HG03097 (cell line): ENCODE results near the gene L3MBTL4.

Source experiments
- ATAC-seq: cut with Tn5 transposase; IDR thresholded peaks from one replicate; pipeline ENCODE4 v1.9.1; 2021; ENCODE audit not compliant: unreplicated experiment, low FRiP score

L3MBTL4 gene

DNA sequence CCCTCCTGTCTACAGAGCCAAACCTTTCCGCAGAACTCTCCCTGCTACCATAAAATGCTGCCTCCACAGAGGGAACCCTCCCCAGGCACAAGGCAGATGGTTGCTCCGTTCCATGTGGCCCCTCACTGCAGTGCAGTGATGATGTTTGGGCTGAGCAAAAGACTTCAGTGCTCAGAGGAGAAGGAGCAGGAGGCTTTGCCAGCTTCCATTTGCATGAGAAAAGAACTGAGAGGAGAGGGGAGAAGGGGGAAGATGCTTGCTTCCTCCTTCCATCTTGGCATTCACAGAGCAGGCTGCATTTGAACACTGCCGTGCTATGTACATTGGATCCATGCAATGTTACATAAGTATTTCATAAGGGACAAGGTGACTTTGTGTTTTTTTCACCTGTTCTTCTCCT is 472.8 kb downstream of the L3MBTL4 start:
- ATAC-seq, result no peak

DNA sequence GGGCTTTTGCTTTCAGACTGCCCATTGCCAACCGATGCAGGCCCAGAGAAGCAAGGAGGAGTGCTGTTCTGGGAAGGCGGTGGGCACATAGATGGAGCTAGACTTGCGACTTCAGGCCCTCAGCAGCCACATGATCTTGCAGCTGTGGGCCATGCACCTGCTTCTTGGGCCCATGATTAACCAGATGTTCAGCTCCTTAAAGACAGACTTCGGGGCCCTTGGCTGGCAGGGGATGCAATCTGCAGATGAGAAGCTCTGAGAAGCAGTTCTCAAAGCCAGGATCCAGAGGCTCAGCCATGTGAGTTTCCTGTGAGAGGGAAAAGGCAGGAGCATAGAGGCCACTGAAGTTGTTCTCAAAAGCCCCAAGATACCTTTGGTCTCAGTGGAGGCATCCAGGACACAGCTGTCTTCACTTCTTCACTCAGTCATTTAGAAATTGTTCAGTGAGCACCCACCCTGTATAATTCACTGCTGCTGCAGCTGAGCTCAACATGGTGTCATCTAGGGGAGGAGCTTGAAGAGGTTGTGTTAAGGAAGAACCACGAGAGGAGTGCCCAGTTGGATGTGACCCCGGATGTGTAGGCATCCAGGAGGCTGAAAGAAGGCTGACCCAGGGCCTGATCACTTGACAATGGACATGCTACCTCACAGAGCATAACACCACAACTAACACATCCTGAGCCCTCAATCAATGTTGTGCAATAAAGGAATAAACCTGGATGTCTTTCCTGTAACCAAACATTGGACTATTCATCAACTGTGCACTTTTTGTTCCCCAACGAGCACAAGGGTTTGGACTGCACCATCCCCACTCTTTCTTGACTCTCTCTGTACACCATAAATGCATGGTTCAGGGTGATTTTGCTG is 474.7 kb downstream of the L3MBTL4 start:
- no peak for ATAC-seq

DNA sequence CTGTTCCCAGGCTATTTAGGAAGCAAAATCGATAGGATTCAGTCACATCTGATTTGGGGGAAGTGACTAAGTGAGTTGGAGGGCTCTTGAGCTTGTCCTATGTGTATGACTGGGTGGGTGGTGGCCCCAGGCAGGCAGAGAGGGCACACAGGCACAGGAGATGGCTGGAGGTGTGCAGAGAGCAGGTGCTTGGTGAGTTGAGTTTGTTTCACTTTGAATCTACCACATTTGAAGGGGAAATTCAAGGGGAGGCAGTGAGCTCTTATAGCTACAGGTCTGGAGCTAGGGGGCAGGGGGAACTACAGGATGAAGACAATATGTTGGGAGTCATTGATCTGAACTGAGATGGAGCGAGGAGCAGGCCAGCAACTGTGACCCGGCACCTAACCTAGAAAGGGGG is 476.9 kb downstream of the L3MBTL4 start:
- ATAC-seq, result no peak

DNA sequence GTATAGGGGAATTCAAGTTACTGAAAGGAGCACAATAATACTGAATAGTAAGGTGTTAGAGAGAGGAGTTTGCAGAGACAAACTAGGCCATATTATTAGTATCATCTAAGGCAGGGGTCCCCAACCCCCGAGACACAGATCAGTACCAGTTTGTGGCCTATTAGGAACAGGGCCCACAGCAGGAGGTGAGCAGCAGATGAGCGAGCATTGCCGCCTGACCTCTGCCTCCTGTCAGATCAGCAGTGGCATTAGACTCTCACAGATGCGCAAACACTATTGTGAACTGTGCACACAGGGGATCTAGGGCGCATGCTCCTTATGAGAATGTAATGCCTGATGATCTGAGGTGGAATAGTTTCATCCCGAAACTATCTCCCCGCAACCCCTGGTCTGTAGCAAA is 477.6 kb downstream of the L3MBTL4 start:
- ATAC-seq, result no peak

DNA sequence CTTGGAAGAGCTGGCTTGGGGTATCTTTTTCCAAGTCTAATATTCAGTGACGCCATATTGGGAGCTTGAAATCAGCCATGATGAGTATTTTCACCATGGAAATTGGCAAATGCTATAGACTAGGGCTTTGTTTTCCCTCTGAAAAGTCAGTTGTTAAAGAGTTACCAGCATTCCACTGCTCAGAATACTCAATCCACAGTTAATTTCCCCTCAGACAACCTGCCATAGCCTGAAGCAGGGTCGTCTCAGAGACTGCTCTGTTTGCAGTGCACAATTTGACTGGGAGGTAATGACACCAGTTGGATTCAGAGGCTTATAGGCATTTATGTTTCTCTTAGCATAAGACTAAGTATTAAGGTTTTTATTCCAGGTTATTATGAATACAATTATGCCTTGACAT is 483.9 kb downstream of the L3MBTL4 start:
- no peak for ATAC-seq

DNA sequence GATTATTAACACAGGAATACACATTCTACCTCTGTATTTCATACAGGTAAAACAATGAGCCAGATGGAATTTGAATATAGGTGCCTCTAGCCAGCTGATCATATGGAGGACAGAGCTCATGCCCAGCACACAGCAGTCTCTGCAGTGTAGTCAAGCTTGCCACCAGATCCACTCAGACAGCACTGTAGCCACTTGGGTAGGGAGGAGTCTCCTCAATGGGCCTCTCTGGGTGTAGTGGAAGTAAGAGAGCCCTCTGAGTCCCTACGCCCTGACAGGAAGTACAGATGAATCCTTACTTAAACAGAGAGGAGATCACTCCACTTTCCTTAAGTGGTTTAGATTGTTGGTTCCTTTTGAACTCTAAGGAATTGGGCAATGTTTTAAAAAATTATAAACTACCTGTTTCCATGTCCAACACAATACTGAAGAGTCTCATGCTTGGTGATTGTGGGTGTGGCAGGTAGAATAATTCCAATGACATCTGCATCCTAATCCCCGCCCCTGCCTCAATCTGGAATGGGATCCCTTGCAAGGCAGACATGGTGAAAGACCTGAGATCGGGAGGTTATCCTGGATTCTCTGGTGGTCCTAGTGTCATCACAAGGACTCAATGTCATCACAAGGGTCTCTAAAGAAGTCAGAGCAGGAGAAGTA is 496.4 kb downstream of the L3MBTL4 start:
- ATAC-seq, result no peak

DNA sequence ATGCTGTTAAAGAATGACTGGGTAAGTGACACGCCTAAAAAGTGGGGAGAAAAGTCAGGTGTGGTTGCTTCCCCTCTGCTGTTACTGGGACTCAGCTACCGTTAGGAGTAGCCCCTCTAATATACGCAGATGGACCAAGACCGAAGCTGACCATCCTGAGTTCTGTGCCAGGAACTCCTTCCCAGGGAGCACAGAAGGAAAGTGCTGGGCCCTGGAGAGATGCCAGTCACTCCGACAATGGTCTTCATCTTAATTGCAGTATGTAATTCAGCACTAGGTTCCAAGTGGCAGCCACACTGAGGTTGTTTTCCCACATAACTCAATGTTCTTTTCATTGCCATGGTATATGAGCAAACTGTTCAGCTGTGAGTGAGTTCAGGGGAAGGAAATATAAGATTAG is 499.8 kb downstream of the L3MBTL4 start:
- ATAC-seq, result no peak

DNA sequence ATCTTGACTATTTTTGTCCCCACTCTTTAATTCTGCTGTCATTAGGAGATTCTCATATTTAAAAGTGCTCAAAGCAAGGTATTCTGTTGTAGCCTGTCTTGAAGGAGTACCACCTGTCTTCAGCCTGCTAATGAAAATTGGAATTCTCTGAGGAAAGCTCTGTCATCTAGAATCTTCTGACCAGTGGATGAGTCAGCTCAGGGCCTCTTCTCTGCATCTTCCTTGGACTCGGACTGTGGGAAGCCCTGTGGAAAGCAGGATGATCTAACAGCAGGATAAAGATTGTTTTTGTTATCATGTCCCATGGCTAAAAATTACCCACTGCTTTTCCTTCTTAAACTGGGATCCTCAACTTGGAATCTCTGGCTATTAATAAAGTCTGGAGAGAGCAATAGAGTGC is 500.7 kb downstream of the L3MBTL4 start:
- ATAC-seq, result no peak

DNA sequence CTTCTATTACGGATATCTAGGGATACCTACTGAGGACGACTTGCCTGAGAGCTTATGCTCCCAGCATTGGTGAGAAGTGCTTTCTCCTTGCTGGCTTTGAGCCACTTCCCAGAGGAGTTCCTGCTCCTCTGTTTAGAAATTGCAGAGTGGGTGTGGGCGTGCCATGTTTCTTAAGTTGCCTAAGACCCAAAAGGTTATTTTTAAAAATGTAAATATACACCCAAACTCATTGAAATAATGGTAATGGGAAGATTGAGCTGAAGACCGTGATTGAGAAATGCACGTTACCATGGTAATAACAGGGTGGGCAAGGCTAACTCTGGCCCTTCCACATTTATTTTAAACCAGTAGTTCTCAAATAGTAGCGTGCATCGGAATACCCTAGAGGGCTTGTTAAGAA is 502.1 kb downstream of the L3MBTL4 start:
- no peak for ATAC-seq

DNA sequence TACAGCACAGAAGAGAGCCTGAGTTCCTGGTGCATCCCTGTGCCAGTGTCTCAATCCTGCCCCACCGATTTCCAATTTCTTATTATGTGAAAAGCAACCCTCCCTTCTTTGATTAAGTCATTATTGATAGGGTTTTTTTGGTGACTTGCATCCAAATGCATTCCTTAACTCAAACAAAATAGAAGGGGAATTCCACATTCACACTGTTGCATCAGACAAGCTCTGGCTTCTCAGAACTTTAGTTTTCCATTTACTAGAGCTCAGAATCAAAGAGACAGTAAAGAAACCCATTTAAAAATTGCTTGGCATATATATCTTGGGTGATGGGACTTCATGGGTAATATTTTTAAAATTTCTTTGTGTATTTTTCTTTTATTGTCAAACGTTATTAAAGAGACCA is 505.6 kb downstream of the L3MBTL4 start:
- no peak for ATAC-seq
